ENCODE data around the gene TRIM4. TPM values are rescaled to one million over a fixed set of nuclear protein-coding genes. Genes with fewer than 3 reads are reported as not detected.
"Not testable (repeated sequence)": the region's sequence is repeated elsewhere in the genome, so short reads cannot be mapped to it uniquely, and the experiment has no call there.

TRIM4 gene
- total RNA-seq, 4 donors from 2014 or later: 53.8 to 68.1 (median 58.1) TPM

DNA sequence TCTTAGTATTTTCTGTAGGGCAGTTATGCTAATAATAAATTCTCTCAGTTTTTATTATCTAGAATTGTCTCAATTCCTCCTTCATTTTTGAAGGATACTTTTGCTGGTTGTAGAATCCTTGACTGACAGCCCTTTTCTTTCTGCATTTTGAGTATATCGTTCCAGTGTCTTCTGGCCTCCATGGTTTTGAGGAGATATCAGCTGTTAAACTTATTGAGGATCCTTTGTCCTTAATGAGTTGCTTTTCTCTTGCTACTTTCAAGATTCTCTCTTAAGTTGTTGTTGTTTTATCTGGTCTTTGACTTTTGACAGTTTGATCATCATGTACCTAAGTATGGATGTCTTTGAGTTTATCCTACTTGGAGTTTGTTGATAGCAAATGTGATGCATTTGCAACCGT, 19.0 kb upstream of the TRIM4 start:
- H3K36me3 ChIP-seq: no peaks in the 10 kb centered on the region
- 93 to 95% methylated on average over 2 of the region's 2 CpGs for WGBS, 2 donors
- H3K4me3 ChIP-seq: no peak overlapping the region
- H3K27ac ChIP-seq: no peak overlapping the region
- no peak for DNase-seq (ENCODE audit: low spot score in 2 of 2)
- TF ChIP-seq EP300 (IDR thresholded peaks at IDR 0.05) (no peak), POLR2A (IDR thresholded peaks at IDR 0.05) (no peak), CTCF (IDR thresholded peaks at IDR 0.05) (no peak)
- H3K4me1 ChIP-seq: no peaks in the 10 kb centered on the region
- H3K9me3 ChIP-seq: peaks cover 0 to 19% (median 2%) of the 10 kb centered on the region in 4 donors
- H3K27me3 ChIP-seq: peaks cover 0 to 7% of the 10 kb centered on the region in 2 donors

- H3K27ac ChIP-seq: peak overlapping the region in 2 of 4 donors; percentile 8 to 46
- not testable (repeated sequence) for DNase-seq (ENCODE audit: low spot score in 2 of 2); H3K4me3 ChIP-seq; H3K4me1 ChIP-seq; H3K27me3 ChIP-seq; H3K36me3 ChIP-seq
- WGBS, 2 donors: 42 to 45% methylated on average over 4 of the region's 4 CpGs
- peaks cover 0 to 19% (median 2%) of the 10 kb centered on the region in 4 donors for H3K9me3 ChIP-seq
These were observed 15.7 kb upstream of the TRIM4 start for GRCh38 chr7:99935009-99935408.

DNA sequence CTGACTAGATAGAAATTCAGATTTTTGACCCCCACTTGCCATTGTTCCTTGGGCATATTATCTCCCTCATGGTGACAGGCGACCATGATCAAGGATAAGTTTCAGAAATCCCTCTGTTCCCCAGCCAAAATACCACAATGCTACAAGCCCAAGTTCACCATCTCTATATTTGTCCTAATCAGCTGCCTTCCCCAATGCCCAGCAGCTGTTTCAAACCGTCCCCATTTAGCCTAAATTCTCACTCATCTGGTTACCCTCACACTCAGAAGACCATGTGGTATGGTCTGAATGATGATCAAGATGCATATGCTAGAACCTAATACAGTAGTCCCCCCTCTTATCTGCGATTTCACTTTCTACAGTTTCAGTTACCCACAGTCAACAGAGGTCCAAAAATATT, 11.0 kb upstream of the TRIM4 start:
- Histone ChIP-seq H3K4me1 (peaks cover 0 to 13% (median 5%) of the 10 kb centered on the region in 4 donors), H3K27me3 (peaks cover 0 to 8% of the 10 kb centered on the region in 2 donors), H3K36me3 (no peaks in the 10 kb centered on the region), H3K27ac (peak overlapping the region in 1 of 4 donors; percentile 54), H3K4me3 (no peak overlapping the region), H3K9me3 (no peaks in the 10 kb centered on the region)
- TF ChIP-seq CTCF (IDR thresholded peaks at IDR 0.05) (no peak), EP300 (IDR thresholded peaks at IDR 0.05) (no peak), POLR2A (IDR thresholded peaks at IDR 0.05) (no peak)
- no peak for DNase-seq (ENCODE audit: low spot score in 2 of 2)
- WGBS, 2 donors: 81 to 92% methylated on average over 3 of the region's 3 CpGs

DNA sequence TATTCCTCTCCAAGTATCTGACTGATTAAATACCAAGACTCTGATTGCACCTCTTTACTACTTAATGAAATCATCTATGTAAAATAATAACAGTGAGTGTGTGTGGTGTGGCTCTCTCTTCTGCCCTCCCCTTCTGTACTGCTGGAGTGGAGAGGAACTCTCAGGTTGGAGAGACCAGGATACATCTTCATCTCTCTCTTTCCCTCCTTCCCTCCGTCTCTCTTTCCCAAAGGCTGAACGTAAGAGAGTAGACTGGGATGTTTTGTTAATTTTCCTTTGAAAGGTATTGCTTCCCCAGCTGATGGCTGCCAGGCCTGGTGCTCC, 10.4 kb upstream of the TRIM4 start:
- DNase-seq (ENCODE audit: low spot score in 2 of 2): no peak
- no peaks in the 10 kb centered on the region for H3K36me3 ChIP-seq
- TF ChIP-seq EP300 (IDR thresholded peaks at IDR 0.05) (no peak), CTCF (IDR thresholded peaks at IDR 0.05) (no peak), POLR2A (IDR thresholded peaks at IDR 0.05) (no peak)
- H3K27me3 ChIP-seq: peaks cover 0 to 8% of the 10 kb centered on the region in 2 donors
- H3K4me3 ChIP-seq: no peak overlapping the region
- 24 to 42% methylated on average over 2 of the region's 2 CpGs for WGBS, 2 donors
- peak overlapping the region in 1 of 4 donors; percentile 54 for H3K27ac ChIP-seq
- H3K4me1 ChIP-seq: peaks cover 0 to 13% (median 5%) of the 10 kb centered on the region in 4 donors
- H3K9me3 ChIP-seq: no peaks in the 10 kb centered on the region

DNA sequence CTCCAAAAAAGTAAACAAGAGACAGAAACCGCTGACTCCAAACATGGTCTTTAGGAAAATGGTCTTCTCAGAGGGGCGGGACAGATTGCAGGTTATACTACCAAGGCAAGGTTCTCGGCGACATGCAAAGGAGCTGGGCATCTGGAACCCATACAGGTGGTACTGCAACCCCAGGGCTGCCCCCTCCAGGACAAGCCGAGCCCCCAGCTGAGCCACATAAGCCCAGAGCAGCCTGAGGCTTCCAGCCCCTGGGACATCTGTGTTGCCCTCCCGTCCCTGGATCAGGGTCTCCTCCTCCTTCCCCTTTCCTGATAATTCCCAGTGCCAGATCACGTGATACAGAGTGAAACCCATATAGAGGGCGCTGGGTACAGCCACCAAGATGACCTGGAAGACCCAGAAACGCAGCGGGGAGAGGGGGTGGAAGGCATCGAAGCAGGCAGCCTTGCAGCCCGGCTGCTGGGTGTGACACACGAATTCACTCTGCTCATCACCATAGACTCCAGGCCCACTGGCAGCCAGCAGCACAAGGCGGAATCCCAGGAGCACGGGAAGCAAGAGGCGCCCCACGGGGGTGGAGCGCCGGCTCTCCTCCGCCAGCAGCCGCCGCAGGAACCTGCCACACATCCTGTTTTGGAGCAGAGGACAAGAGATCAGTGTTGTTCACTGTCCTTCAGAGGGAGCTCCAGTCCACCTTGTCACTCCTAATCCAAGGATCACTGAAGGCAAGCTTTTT, 9.8 kb upstream of the TRIM4 start, which contains the start of gene GJC3:
GJC3 (minus strand) TSS at position 627 of the 736 bp plus-strand sequence; CDS start at position 627, 0 bp downstream.
- H3K27ac ChIP-seq: peak within 1 kb of the TSS in 1 of 4 donors; percentile 54
- DNase-seq (ENCODE audit: low spot score in 2 of 2): peak in 1 of 2 donors; percentile 23
- TF ChIP-seq EP300 (IDR thresholded peaks at IDR 0.05) (no peak), CTCF (IDR thresholded peaks at IDR 0.05) (peak in 3 of 5 experiments; percentile 23 to 48 (median 25))
- H3K4me1 ChIP-seq: peaks cover 0 to 13% (median 5%) of the 10 kb centered on the region in 4 donors
- H3K4me3 ChIP-seq: peak within 1 kb of the TSS in 2 of 4 donors; percentile 25 to 35
- peaks cover 0 to 6% of the 10 kb centered on the region in 2 donors for H3K27me3 ChIP-seq
- H3K9me3 ChIP-seq: no peaks in the 10 kb centered on the region
- H3K36me3 ChIP-seq: no peaks in the 10 kb centered on the region
- WGBS, 2 donors: 25 to 28% methylated on average over 14 to 20 of the region's 22 CpGs
